NCI-H1930 (cell line): ENCODE results near the gene RPS6KA2.

Experiments used
- DNase-seq, 2 experiments: peaks; one replicate each; lab custom pipeline; 2025; lab: John Stamatoyannopoulos, UW

Gene RPS6KA2

GRCh38 chr6:166466178-166467122 is 160.6 kb downstream of the RPS6KA2 start:
- no peak for DNase-seq

- no peak for DNase-seq
Observed at GRCh38 chr6:166465671-166466087, 161.4 kb downstream of the RPS6KA2 start.

DNA sequence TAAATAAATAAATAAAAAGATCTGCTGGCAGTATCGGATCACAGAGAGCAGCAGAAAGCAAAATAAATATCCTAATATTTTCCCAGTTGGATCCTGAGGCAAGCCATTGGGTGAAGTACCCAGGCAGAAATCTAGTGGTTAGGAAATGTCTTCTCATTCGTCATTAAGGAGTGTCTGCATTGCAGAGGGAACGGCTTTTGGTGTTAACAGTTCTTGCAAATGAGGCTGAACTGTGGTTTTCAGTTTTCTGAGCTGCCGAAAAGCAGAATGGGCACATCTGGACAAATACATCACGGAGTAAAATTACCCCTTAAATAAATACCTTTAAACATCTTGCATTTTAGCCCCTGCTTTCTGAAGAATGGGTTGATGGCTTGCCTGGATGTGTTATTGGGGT is 162.1 kb downstream of the RPS6KA2 start:
- no peak for DNase-seq

GRCh38 chr6:166464068-166465002 is 162.7 kb downstream of the RPS6KA2 start:
- DNase-seq = no peak

DNA sequence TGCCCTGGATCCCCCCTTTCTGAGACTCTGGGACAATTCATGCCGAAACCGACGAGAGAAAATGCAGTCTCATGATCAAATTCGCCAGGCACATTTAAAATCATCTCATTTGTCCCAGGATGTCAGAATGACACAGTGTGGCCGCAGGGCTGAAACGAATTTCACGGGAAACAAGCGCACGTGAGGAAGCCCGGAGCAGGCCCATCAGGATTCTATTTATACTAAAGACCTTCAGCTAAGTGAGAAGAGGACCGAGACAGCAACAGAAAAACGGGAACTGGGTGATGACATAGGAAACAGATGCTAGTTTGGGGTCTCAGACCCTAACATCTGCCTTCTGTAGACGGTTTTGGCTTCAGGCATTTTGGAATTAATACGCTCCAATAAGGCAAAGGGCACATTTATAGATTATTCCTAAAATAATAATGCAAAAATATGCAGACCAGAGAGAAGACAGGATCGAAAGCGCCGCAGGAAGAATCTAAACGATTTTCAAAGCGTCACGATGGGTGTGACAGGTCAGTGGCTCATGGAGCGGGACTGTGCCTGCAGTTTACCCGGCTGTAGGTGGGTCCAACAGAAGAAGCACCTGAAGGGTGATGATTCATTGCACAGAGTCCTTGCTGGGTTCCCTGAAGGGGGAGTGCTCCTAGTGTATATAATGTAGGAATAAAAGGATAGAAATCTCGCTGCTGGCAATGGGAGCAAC is 163.5 kb downstream of the RPS6KA2 start:
- no peak for DNase-seq

GRCh38 chr6:166462461-166463135 is 164.5 kb downstream of the RPS6KA2 start:
- DNase-seq = no peak

GRCh38 chr6:166461821-166462460 is 165.1 kb downstream of the RPS6KA2 start:
- no peak for DNase-seq

- no peak for DNase-seq
Observed at GRCh38 chr6:166460473-166461437, 166.3 kb downstream of the RPS6KA2 start.

DNA sequence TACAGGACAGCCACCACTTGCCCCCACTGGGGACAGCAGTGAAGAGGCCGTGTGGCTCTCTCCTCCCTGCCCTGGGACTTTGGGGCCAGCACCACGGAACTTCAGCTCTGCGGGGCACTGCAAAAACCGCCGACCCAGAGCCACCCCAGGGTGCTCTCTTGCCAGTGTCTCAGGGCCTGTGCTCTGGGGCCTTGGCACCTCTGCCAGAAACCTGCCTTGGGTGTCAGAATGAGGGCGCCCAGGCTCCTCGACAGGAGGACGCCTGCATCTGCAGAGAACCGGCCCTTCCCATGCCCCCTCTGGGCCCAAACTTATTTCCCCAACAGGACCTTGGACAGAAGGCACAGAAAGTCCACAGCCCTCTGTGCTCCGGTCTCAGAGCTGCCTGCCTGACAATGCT is 167.1 kb downstream of the RPS6KA2 start:
- no peak for DNase-seq

DNA sequence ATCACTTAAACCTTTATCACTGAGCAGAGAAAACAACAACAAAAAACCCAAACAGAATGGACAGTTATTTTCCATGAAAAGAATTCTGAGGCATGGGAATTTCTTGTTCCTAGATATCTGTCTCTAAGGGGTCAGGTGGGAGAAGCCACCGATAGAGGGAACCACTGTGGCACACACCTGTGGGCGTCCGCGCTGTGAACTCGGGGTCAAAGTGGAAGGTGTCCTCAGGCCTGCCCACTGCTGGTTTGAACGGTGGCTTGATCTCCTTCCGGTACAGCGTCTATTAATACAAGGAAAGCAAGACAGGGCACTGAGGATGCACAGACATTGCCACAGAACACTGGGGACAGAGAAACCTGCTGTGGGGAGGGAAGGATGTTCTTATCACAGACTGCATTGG is 167.8 kb downstream of the RPS6KA2 start:
- no peak for DNase-seq

DNA sequence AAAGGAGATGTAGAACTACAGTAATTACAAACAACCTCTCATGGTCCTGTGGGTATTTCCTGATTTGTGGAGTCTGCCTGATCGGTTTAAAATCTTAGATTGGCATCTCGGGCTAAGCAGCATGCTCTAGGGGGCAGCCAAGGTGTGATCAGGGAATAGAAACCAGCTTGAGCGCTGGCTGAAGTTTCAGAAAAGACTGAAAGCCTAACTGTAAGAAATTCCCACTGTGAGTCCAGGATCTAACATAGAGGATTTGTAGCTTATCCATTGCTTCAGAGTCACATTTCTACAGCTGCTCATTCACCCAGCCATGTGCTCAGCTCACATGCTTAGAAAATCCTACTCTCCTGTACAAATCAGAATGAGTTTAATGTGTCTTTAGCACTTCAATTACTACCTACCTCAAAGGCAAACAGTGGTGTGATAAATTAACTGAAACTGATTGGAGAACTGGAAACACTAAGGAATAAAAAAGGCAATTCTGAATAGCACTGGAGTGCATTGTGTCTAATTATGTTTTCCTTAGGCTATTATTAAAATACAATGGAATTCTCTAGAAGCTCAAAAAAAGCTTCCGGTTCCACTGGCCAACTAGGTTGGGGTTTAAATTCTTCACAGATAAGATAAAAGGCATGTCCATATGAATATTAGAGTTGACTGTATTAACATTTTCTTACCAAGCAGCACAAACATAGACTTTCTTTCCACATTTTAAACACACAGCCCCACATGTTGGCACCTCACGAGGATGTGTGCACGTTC is 170.5 kb downstream of the RPS6KA2 start:
- DNase-seq = no peak

- no peak for DNase-seq
Observed at GRCh38 chr6:166454692-166455515, 172.1 kb downstream of the RPS6KA2 start.

- DNase-seq = no peak
Observed at GRCh38 chr6:166453651-166454050, 173.4 kb downstream of the RPS6KA2 start.

GRCh38 chr6:166450167-166450873 is 176.7 kb downstream of the RPS6KA2 start:
- DNase-seq = no peak

- DNase-seq = no peak
Observed at GRCh38 chr6:166449641-166450040, 177.4 kb downstream of the RPS6KA2 start.

DNA sequence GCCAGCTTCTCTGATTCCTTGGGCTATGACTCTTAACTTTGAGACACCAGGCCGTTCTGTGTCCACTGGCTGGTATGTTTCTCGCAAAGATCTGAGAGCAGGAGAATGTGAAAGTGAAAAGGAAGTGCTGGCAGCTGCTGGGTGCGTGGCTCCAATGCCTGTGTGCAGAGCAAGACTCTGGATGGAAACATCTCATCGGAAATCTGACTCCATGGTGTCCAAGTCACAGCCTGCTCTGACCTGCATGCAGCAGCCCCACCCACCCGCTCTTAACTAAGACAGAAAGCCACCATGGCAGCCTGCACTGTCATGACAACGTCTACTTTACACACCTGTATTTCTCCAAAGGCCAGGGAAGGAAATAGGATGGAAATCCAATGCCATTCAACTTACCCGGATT is 178.0 kb downstream of the RPS6KA2 start:
- no peak for DNase-seq

GRCh38 chr6:166448432-166448831 is 178.6 kb downstream of the RPS6KA2 start:
- no peak for DNase-seq
